Measurements from ENCODE around the gene CDH4. TPM values are rescaled to one million over a fixed set of nuclear protein-coding genes. Genes with fewer than 3 reads are reported as not detected.

Gene CDH4
- total RNA-seq, 1 experiment from 2014 or later, result 25.0 TPM

DNA sequence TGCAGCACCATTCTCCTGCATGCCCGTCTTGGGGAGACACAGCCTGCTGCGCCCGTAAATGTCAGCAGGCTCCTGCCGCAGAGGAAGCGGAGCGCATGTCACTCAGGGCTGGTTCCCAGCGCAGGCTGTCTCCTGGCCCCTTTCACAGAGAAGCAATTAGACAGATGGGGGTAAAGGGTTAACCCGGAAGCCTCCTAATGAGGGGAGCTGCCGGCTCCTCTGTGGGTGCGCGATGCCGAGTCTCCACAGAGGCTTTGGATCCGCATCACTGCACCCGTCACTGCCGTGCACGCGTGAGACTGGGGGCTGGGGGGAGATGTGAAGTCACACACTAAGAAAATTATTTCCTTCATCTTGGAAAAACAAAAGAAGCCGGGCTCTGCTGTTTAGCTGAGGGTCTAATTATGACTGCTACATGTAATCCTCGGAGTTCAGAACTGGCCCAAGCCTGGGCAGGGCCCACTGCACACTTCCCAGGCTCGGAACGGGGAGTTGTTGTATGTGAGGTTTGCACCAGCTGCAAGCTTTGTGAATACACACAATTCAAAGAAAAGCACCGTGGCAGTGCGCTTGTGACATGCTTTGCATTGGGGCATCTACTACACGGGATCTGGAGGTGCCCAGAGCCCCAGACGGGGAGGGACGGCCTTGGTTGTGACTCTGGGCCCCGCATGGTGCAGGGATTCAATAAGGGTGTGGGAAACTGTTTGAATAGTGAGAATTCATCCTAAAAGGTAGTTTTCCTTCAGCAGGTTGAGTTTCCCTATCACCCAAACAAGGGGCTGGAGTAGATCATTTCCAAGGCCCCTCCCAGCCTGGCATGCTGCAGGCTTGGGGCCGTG lies 482.1 kb downstream of the CDH4 start:
- CTCF ChIA-PET, result interaction anchor here (0.7 to 1.2 kb wide), 2 partner anchors 66 to 162 kb away, joined by 3 to 4 read pairs; no protein-coding TSS in a partner anchor
- Mint-ChIP-seq H3K27me3 (ENCODE audit: insufficient read depth, unreplicated experiment) (peaks cover 11% of the 10 kb centered on the region), H3K27ac (ENCODE audit: low read depth, unreplicated experiment) (no peak overlapping the region), H3K4me3 (ENCODE audit: unreplicated experiment) (no peak overlapping the region), H3K36me3 (ENCODE audit: insufficient read depth, unreplicated experiment) (peaks cover 4% of the 10 kb centered on the region), H3K9me3 (ENCODE audit: unreplicated experiment) (no peaks in the 10 kb centered on the region), H3K4me1 (ENCODE audit: insufficient read depth, unreplicated experiment) (peaks cover 4% of the 10 kb centered on the region)
- TF ChIP-seq, protein P1, sequence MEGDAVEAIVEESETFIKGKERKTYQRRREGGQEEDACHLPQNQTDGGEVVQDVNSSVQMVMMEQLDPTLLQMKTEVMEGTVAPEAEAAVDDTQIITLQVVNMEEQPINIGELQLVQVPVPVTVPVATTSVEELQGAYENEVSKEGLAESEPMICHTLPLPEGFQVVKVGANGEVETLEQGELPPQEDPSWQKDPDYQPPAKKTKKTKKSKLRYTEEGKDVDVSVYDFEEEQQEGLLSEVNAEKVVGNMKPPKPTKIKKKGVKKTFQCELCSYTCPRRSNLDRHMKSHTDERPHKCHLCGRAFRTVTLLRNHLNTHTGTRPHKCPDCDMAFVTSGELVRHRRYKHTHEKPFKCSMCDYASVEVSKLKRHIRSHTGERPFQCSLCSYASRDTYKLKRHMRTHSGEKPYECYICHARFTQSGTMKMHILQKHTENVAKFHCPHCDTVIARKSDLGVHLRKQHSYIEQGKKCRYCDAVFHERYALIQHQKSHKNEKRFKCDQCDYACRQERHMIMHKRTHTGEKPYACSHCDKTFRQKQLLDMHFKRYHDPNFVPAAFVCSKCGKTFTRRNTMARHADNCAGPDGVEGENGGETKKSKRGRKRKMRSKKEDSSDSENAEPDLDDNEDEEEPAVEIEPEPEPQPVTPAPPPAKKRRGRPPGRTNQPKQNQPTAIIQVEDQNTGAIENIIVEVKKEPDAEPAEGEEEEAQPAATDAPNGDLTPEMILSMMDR (IDR thresholded peaks at IDR 0.05; ENCODE audit: unreplicated experiment), result no peak
- DNase-seq (ENCODE audit: unreplicated experiment), result no peak
- no TSS peak for BruUV-seq (replicated peaks)
- POLR2A ChIA-PET, result no interaction called here
- intact Hi-C loops (cut with micrococcal nuclease), result no loop called here

DNA sequence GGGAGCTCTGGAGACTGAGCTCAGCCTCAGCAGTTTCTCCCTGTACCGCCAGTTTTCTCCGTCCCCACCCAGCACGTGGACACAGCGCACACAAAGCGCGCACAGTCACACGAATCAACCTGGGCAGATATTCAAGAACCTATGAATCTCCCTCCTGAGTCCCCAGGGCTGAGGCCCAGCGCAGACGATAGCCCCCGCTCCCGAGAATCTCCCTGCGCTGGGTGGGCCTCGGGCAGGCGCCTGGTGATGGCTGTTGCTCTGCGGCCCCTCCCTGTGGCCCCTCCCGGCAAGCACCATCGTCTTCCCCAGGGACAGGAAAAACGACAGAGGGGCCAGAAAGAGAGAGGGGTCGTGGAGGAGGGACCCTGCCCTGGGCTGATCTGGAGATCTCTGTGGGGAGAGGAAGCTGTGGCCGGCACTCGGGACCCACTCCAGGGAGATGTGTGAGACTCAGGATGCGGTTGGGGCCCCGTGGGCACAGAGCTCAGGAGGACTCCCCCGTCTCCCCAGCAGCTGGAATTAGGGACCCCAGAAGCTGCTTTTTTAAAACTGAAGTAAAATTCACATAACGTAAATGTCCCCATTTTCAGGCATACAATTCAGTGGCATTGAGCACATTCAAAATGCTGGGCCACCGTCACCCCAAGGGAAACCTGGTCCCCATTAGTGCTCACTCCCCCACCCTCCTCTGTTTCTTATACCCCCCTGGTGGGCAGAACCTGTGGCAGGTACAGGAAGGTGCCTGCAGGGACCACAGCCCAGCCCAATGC lies 482.9 kb downstream of the CDH4 start:
- no peak overlapping the region for H3K4me3 Mint-ChIP-seq (ENCODE audit: unreplicated experiment)

DNA sequence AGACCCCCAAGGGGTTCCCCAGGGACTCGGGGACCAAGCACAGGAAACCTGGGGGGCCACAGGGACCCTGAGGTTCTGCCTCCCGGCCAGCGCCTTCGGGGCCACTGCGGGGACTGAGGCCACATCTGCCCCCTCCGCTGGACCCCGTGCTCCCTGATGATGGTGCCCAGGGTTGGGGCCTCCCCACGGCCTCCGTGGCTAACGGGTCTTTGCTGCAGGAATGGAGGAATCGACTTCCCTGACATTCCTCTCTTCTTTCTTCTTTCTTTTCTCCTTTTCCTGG lies 483.4 kb downstream of the CDH4 start:
- H3K4me3 Mint-ChIP-seq (ENCODE audit: unreplicated experiment), result no peak overlapping the region
- H3K27ac Mint-ChIP-seq (ENCODE audit: low read depth, unreplicated experiment), result no peak overlapping the region
- no TSS peak for BruUV-seq (replicated peaks)
- ChIA-PET POLR2A (no interaction called here), CTCF (interaction anchor here (0.6 kb wide), 1 partner anchor 132 kb away, joined by 5 read pairs; no protein-coding TSS in a partner anchor)
- H3K9me3 Mint-ChIP-seq (ENCODE audit: unreplicated experiment), result no peaks in the 10 kb centered on the region
- DNase-seq (ENCODE audit: unreplicated experiment), result no peak
- TF ChIP-seq, protein P1 (IDR thresholded peaks at IDR 0.05; ENCODE audit: unreplicated experiment), result no peak
- peaks cover 11% of the 10 kb centered on the region for H3K27me3 Mint-ChIP-seq (ENCODE audit: insufficient read depth, unreplicated experiment)
- H3K4me1 Mint-ChIP-seq (ENCODE audit: insufficient read depth, unreplicated experiment), result peaks cover 4% of the 10 kb centered on the region
- H3K36me3 Mint-ChIP-seq (ENCODE audit: insufficient read depth, unreplicated experiment), result peaks cover 4% of the 10 kb centered on the region
- intact Hi-C loops (cut with micrococcal nuclease), result no loop called here

More for the DNA sequence above, 482.9 kb downstream of the CDH4 start:
- Mint-ChIP-seq H3K9me3 (ENCODE audit: unreplicated experiment) (no peaks in the 10 kb centered on the region), H3K27ac (ENCODE audit: low read depth, unreplicated experiment) (no peak overlapping the region), H3K36me3 (ENCODE audit: insufficient read depth, unreplicated experiment) (peaks cover 4% of the 10 kb centered on the region), H3K4me1 (ENCODE audit: insufficient read depth, unreplicated experiment) (peaks cover 4% of the 10 kb centered on the region), H3K27me3 (ENCODE audit: insufficient read depth, unreplicated experiment) (peaks cover 11% of the 10 kb centered on the region)
- ChIA-PET POLR2A (no interaction called here), CTCF (interaction anchor here (0.6 to 0.7 kb wide), 2 partner anchors 67 to 132 kb away, joined by 3 to 5 read pairs; no protein-coding TSS in a partner anchor)
- no TSS peak for BruUV-seq (replicated peaks)
- DNase-seq (ENCODE audit: unreplicated experiment), result no peak
- intact Hi-C loops (cut with micrococcal nuclease), result no loop called here
- TF ChIP-seq, protein P1 (IDR thresholded peaks at IDR 0.05; ENCODE audit: unreplicated experiment), result no peak

DNA sequence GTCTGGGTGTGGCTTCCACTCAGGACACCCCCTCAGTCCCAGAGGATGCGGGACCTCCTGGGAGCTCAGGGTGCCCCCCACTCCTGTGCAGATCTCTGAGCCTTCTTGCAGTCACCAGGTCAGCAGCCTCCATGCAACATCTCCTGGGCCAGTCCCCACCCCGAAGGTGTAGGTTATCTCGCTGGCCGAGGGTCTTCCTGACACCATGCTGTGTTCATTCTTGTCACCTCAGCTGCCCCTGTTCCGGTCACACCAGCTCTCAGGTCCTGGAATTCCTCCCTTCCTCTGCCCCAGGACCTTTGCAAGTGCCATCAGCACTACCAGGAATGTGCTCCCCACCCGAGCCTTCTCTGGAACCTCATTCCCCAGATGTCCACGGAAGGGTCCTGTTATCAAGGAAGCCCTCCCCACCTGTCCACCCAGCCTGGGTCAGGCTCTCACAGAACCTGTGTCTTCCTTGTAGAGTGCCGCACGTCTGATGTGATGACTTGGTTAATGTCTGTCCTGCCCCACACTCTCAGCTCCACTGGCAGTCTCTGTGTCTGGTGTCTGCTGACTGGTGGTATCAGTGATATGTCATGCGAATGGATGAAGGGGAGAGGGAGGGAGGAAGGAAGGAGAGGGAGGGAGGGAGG lies 484.1 kb downstream of the CDH4 start:
- TF ChIP-seq, protein P1 (IDR thresholded peaks at IDR 0.05; ENCODE audit: unreplicated experiment), result no peak
- intact Hi-C loops (cut with micrococcal nuclease), result no loop called here
- H3K9me3 Mint-ChIP-seq (ENCODE audit: unreplicated experiment), result no peaks in the 10 kb centered on the region
- BruUV-seq (replicated peaks), result no TSS peak
- no peak overlapping the region for H3K27ac Mint-ChIP-seq (ENCODE audit: low read depth, unreplicated experiment)
- peaks cover 11% of the 10 kb centered on the region for H3K27me3 Mint-ChIP-seq (ENCODE audit: insufficient read depth, unreplicated experiment)
- DNase-seq (ENCODE audit: unreplicated experiment), result no peak
- no peak overlapping the region for H3K4me3 Mint-ChIP-seq (ENCODE audit: unreplicated experiment)
- POLR2A ChIA-PET, result no interaction called here
- H3K36me3 Mint-ChIP-seq (ENCODE audit: insufficient read depth, unreplicated experiment), result peaks cover 4% of the 10 kb centered on the region
- CTCF ChIA-PET, result no interaction called here
- H3K4me1 Mint-ChIP-seq (ENCODE audit: insufficient read depth, unreplicated experiment), result peaks cover 4% of the 10 kb centered on the region

Data from MCF 10A (cell line).